22Rv1 (cell line): ENCODE data around the gene ZNF516.

ENCODE experiments used
- ZFX ChIP-seq: fragments of 450-650 bp; IDR thresholded peaks from 2 replicates; pipeline ENCODE4 v1.6.1; 2017; ENCODE audit warnings: antibody characterized with exemption, borderline replicate concordance
- TF ChIP-seq, protein P1 (sequence below): fragments of 450-650 bp; IDR thresholded peaks from 2 replicates; pipeline ENCODE4 v1.5.1; 2017; ENCODE audit warnings: mild to moderate bottlenecking

DNA sequence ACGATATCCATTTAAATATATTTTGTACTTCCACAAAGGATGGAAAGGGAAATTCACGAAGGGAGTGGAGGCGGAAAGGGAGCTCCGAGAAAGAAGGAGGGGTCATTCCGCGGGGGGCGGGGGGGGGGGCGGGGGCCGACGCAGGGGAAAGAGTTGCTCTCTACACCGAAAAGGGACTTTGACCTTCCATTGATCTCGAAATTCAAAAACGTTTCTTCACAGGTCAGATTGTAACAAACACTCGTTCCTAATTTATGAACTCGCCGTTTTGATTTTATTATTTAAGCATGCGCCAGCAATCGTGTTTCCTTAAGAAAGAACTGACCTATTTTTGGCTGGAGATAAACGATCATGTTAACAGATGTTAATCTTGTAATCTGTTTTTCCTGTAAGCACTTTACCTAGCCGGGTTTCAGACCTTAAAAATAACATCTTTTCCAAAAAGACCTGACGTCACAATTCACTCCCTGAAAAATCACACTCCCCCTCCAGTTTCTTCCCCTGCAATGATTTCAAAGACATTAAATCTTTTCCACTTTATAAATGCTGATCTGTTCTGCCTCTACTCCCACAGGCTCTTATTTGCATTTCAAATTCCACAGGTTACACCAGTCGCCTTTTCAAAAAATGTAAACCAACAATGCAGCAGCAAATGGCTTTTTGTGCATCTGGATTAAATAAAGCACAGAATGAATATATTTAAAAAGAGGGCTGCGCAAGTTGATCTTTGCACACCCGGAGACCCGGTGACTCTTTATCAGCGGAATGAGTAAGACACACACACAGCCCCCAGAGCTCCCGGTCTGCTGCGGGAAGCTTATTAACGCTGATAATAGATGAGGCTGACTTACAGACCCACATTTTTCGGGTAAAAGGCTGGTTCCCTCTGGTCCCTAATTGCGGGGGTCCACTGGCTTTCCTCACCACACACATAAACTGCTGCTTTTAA lies 1.6 kb downstream of the ZNF516 start:
- TF ChIP-seq, protein P1, sequence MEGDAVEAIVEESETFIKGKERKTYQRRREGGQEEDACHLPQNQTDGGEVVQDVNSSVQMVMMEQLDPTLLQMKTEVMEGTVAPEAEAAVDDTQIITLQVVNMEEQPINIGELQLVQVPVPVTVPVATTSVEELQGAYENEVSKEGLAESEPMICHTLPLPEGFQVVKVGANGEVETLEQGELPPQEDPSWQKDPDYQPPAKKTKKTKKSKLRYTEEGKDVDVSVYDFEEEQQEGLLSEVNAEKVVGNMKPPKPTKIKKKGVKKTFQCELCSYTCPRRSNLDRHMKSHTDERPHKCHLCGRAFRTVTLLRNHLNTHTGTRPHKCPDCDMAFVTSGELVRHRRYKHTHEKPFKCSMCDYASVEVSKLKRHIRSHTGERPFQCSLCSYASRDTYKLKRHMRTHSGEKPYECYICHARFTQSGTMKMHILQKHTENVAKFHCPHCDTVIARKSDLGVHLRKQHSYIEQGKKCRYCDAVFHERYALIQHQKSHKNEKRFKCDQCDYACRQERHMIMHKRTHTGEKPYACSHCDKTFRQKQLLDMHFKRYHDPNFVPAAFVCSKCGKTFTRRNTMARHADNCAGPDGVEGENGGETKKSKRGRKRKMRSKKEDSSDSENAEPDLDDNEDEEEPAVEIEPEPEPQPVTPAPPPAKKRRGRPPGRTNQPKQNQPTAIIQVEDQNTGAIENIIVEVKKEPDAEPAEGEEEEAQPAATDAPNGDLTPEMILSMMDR, result no peak
- TF ChIP-seq ZFX, result no peak
